ENCODE measurements around the gene POLE3. TPM values are rescaled to one million over a fixed set of nuclear protein-coding genes. Genes with fewer than 3 reads are reported as not detected.

The POLE3 gene
- total RNA-seq, 4 donors from 2014 or later = 29.1 to 59.4 (median 32.2) TPM

DNA sequence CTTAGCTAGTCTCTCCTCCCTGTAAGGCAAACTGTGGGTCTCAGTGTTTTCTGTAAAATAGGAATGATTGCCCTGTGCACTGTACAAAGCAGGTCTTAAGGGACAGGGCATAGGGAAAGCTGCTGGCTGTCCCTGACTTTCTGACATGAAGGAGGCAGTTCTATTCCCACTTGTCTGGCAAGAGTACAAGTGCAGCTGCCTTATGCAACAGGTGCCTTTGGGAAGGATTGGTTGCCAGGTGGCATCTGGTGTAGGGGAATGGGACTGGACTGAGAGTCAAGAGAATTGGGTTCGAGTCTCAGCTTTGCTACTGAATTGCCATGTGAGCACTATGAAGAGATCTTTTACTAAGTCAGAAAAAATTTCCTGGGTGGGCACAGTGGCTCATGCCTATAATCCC is 51.1 kb downstream of the POLE3 start:
- no peak for ATAC-seq (ENCODE audit: low FRiP score)
- TF ChIP-seq, protein P1, sequence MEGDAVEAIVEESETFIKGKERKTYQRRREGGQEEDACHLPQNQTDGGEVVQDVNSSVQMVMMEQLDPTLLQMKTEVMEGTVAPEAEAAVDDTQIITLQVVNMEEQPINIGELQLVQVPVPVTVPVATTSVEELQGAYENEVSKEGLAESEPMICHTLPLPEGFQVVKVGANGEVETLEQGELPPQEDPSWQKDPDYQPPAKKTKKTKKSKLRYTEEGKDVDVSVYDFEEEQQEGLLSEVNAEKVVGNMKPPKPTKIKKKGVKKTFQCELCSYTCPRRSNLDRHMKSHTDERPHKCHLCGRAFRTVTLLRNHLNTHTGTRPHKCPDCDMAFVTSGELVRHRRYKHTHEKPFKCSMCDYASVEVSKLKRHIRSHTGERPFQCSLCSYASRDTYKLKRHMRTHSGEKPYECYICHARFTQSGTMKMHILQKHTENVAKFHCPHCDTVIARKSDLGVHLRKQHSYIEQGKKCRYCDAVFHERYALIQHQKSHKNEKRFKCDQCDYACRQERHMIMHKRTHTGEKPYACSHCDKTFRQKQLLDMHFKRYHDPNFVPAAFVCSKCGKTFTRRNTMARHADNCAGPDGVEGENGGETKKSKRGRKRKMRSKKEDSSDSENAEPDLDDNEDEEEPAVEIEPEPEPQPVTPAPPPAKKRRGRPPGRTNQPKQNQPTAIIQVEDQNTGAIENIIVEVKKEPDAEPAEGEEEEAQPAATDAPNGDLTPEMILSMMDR (IDR thresholded peaks at IDR 0.05) = no peak
- DNase-seq (ENCODE audit: low spot score) = no peak

Other genes starting within 250 kb of the POLE3 start
- gene FKBP15, start 189.4 kb downstream of the POLE3 start, total RNA-seq = 10 to 100 TPM; 20.5 to 42.3 (median 32.0) TPM
- gene SLC31A1, start 189.1 kb downstream of the POLE3 start, total RNA-seq = 10 to 100 TPM; 11.2 to 26.7 (median 18.6) TPM
- gene CDC26, start 135.1 kb downstream of the POLE3 start, total RNA-seq = 10 to 100 TPM; 20.1 to 39.9 (median 25.3) TPM
- gene PRPF4, start 135.0 kb downstream of the POLE3 start, total RNA-seq = 10 to 100 TPM; 15.4 to 33.9 (median 18.7) TPM
- gene RNF183, start 107.3 kb downstream of the POLE3 start, total RNA-seq = under 1 TPM in 1 of 4 donors, not detected in 3; 0.19 TPM
- gene WDR31, start 70.4 kb downstream of the POLE3 start, total RNA-seq = 1 to 10 TPM in 2 of 4 donors, under 1 TPM in 2; 0.60 to 2.0 (median 0.90) TPM
- gene BSPRY, start 61.1 kb downstream of the POLE3 start, total RNA-seq = under 1 TPM in 2 of 4 donors, not detected in 2; 0.19 to 0.63 TPM
- gene HDHD3, start 33.7 kb downstream of the POLE3 start, total RNA-seq = 10 to 100 TPM; 12.6 to 30.6 (median 16.7) TPM
- 10 to 100 TPM; 24.7 to 28.9 (median 25.7) TPM for gene ALAD, start 9.4 kb downstream of the POLE3 start, total RNA-seq
- under 1 TPM; 0.37 to 0.96 (median 0.53) TPM for gene C9orf43, start 72 bp upstream of the POLE3 start, total RNA-seq
- gene RGS3, start 53.1 kb upstream of the POLE3 start, total RNA-seq = 100 to 1,000 TPM in 2 of 4 donors, 10 to 100 TPM in 2; 76.0 to 169 (median 105) TPM